Glutamatergic neuron (in vitro differentiated cells): Measurements from ENCODE around the gene RAB3GAP1. TPM values are rescaled to one million over a fixed set of nuclear protein-coding genes. Genes with fewer than 3 reads are reported as not detected.

Experiments used
- DNase-seq: peaks from one replicate; pipeline ENCODE4 v3.0.0; 2022
- H3K27ac Mint-ChIP-seq: one replicate; pipeline ENCODE4 v1.8.0; 2020; ENCODE audit warnings: mild to moderate bottlenecking, mixed read lengths, inconsistent platforms; ENCODE audit not compliant: unreplicated experiment
- H3K27me3 Mint-ChIP-seq: one replicate; pipeline ENCODE4 v1.8.0; 2020; ENCODE audit warnings: mild to moderate bottlenecking, moderate library complexity, mixed read lengths, inconsistent platforms; ENCODE audit not compliant: unreplicated experiment
- H3K36me3 Mint-ChIP-seq: one replicate; pipeline ENCODE4 v1.8.0; 2020; ENCODE audit warnings: mild to moderate bottlenecking, mixed read lengths, inconsistent platforms; ENCODE audit not compliant: unreplicated experiment
- H3K4me1 Mint-ChIP-seq: one replicate; pipeline ENCODE4 v1.8.0; 2020; ENCODE audit warnings: mild to moderate bottlenecking, low read depth, mixed read lengths, inconsistent platforms; ENCODE audit not compliant: unreplicated experiment
- H3K4me3 Mint-ChIP-seq: one replicate; pipeline ENCODE4 v1.8.0; 2020; ENCODE audit warnings: mild to moderate bottlenecking, mixed read lengths, inconsistent platforms; ENCODE audit not compliant: unreplicated experiment
- H3K9me3 Mint-ChIP-seq: one replicate; pipeline ENCODE4 v1.8.0; 2020; ENCODE audit warnings: mild to moderate bottlenecking, moderate library complexity, mixed read lengths, inconsistent platforms; ENCODE audit not compliant: unreplicated experiment
- CTCF ChIP-seq: fragments of 200-600 bp; sonication (generic); IDR thresholded peaks from one replicate; pipeline ENCODE4 v1.5.0; 2021; ENCODE audit not compliant: partially characterized antibody, unreplicated experiment
- total RNA-seq: library from RNA; stranded (reverse); fragmentation: NEBNext Ultra II Directional; extraction: Animal tissue kit (Norgen Biotek cat#: 25700); gene quantifications from one replicate; pipeline ENCODE4 v1.2.1, GENCODE V29; 2021; ENCODE audit not compliant: unreplicated experiment

The RAB3GAP1 gene
- total RNA-seq, 1 donor from 2014 or later, result 30.7 TPM

- peak; percentile 18 for DNase-seq
- no peaks in the 10 kb centered on the region for H3K4me1 Mint-ChIP-seq
These were observed 8.7 kb upstream of the RAB3GAP1 start for GRCh38 chr2:135043345-135043744.

GRCh38 chr2:135047300-135047699, 4.8 kb upstream of the RAB3GAP1 start, which contains the start of gene MAP3K19:
MAP3K19 (minus strand) TSS chr2:135047447; CDS start chr2:135024647, 22,800 bp downstream.
- Mint-ChIP-seq H3K4me3 (no peak within 1 kb of the TSS), H3K36me3 (no peaks in the 10 kb centered on the region), H3K27ac (no peak within 1 kb of the TSS), H3K27me3 (no peaks in the 10 kb centered on the region), H3K4me1 (no peaks in the 10 kb centered on the region), H3K9me3 (no peaks in the 10 kb centered on the region)
- DNase-seq, result no peak
- no peak for TF ChIP-seq CTCF

More at GRCh38 chr2:135043345-135043744, 8.7 kb upstream of the RAB3GAP1 start:
- Mint-ChIP-seq H3K9me3 (no peaks in the 10 kb centered on the region), H3K4me3 (no peak overlapping the region), H3K27me3 (no peaks in the 10 kb centered on the region), H3K36me3 (no peaks in the 10 kb centered on the region), H3K27ac (no peak overlapping the region)
- TF ChIP-seq CTCF, result peak; percentile 68

- Mint-ChIP-seq H3K27me3 (peaks cover 2% of the 10 kb centered on the region), H3K27ac (no peak overlapping the region), H3K4me1 (peaks cover 2% of the 10 kb centered on the region), H3K9me3 (peaks cover 3% of the 10 kb centered on the region), H3K4me3 (no peak overlapping the region), H3K36me3 (no peaks in the 10 kb centered on the region)
- no peak for DNase-seq
- no peak for TF ChIP-seq CTCF
These were observed 4.0 kb upstream of the RAB3GAP1 start for GRCh38 chr2:135048122-135048521.

GRCh38 chr2:135050132-135050531, 2.0 kb upstream of the RAB3GAP1 start:
- Mint-ChIP-seq H3K4me3 (no peak overlapping the region), H3K27me3 (peaks cover 2% of the 10 kb centered on the region), H3K27ac (no peak overlapping the region), H3K36me3 (no peaks in the 10 kb centered on the region), H3K4me1 (peaks cover 11% of the 10 kb centered on the region), H3K9me3 (peaks cover 3% of the 10 kb centered on the region)
- no peak for DNase-seq
- no peak for TF ChIP-seq CTCF

GRCh38 chr2:135050684-135051083, 1.4 kb upstream of the RAB3GAP1 start:
- Mint-ChIP-seq H3K27me3 (peaks cover 2% of the 10 kb centered on the region), H3K4me3 (no peak overlapping the region), H3K27ac (no peak overlapping the region), H3K36me3 (no peaks in the 10 kb centered on the region), H3K9me3 (peaks cover 3% of the 10 kb centered on the region), H3K4me1 (peaks cover 11% of the 10 kb centered on the region)
- no peak for TF ChIP-seq CTCF
- DNase-seq, result no peak
